ENCODE data around the gene INPP4A.

INPP4A gene

GRCh38 chr2:98514879-98515249 is 70.2 kb downstream of the INPP4A start:
- DNase-seq (ENCODE audit: low read depth in 2 of 2): no peak

GRCh38 chr2:98515250-98515991 is 70.8 kb downstream of the INPP4A start:
- no peak for DNase-seq (ENCODE audit: low read depth in 2 of 2)

- no peak for DNase-seq (ENCODE audit: low read depth in 2 of 2)
These were observed 71.9 kb downstream of the INPP4A start for GRCh38 chr2:98516571-98516970.

DNA sequence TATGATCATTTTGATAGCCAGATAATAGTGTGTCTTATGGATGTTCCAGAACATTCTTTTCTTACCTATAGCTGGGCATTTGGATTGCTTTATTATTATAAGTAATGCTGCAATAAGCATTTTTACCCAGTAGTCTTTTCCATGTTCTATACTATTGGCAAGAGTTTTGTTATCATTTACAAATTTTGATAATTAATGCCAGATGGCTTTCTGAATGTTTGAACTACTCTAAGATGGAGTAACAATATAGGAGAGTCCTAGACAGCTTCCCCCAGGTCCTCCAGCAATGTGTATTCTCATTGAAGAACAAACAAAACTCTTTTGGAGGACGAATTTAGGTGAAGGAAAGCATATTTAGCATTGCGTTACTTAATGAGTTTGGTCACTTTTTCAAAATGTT is 73.0 kb downstream of the INPP4A start:
- no peak for DNase-seq (ENCODE audit: low read depth in 2 of 2)

GRCh38 chr2:98518101-98518500 is 73.4 kb downstream of the INPP4A start:
- peak; percentile 21 to 43 for DNase-seq (ENCODE audit: low read depth in 2 of 2)

GRCh38 chr2:98519156-98519555 is 74.5 kb downstream of the INPP4A start:
- DNase-seq (ENCODE audit: low read depth in 2 of 2): no peak

DNA sequence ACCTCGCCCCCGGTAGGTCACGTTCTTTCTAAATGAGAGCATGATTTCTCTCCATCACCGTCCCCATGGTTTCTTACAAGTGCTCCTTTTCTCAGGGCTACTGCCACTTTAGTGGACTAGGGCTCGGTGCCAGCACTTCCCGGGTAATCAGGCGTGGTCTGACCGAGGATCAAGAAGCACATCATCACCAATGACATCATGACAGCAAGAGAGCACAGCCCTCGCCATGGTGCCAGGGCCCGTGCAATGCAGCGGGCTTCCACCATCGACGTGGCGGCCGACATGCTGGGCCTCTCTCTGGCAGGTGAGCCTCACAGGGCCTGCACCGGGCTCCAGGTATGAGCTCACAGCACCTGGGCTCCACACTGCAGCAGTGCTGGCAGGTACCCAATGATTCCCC is 75.2 kb downstream of the INPP4A start:
- DNase-seq (ENCODE audit: low read depth in 2 of 2): no peak

DNA sequence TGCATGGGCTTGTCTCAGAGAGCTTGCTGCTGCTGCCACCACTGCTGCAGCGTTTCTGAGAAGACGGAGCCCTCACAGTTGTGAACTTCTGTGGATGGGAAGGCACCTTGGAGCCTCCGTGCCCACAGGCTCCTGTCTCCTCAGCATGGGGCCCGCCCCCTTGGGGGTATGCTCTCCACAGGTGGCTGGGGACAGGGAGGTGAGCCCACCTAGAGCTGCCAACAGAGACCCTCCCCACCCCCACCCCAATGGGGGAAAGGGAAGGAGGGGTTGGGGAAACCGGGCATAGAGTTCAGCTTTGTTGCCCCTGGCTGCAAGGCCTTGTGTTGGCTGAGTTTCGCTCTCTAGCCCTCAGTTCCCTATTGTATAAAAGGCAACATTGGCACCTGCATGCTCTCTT is 76.1 kb downstream of the INPP4A start:
- DNase-seq (ENCODE audit: low read depth in 2 of 2): no peak

DNA sequence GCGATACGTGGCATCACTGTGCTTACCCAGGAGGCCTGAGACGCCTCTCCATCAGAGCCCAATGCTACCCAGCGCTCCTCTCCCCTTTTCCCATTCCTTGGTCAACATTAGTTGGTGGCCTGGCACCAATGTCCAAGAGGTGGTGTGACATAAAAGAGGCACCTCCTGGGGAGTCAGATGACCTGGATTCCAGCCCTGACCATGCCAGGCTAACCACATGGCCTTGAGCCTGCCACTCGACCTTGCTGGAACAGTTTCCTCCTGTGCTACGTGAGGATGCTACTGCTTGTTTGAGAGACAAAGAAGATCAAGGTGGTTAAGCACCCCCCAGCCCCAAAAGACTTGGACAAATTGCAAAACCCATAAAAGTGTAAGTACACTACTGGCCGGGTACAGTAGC is 76.6 kb downstream of the INPP4A start:
- no peak for DNase-seq (ENCODE audit: low read depth in 2 of 2)

DNA sequence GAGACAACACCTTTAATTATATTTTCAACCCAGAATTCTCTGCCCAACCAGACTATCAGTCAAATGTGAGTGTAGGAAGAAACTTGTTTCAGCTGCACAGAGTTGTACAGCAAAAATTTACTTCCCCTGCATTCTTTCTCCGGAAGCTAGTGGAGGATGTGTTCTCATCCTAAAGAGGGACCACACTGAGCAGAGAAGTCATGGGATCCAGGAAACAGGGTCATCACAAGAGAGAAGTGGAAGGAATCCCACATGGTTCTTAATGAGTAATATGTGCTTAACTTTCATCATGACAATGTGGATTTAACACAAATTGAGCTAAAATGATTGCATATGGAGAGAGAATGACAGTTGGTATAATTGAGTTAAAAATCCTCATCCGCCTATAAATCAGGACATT is 78.2 kb downstream of the INPP4A start:
- DNase-seq (ENCODE audit: low read depth in 2 of 2): no peak

DNA sequence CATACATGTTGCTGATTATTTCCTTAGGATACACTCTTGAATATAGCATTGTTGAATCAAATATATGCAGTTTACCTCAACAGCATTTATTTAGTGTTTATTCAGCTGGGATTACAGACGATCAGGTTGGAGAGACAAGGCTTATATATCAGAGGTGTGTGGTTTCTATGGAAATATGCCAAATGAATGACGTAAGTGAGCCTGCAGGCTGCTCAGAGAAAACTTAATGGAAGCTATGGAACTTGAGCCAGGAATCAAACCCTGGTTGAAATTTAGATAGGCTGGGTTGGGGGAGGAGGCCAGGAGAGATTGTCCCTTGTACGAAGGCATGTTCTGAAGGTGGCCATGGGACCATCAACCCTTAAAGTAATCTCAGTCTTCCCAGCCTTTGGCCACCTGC is 79.5 kb downstream of the INPP4A start:
- no peak for DNase-seq (ENCODE audit: low read depth in 2 of 2)

GRCh38 chr2:98528349-98528748 is 83.7 kb downstream of the INPP4A start:
- DNase-seq (ENCODE audit: low read depth in 2 of 2): no peak

- no peak for DNase-seq (ENCODE audit: low read depth in 2 of 2)
These were observed 85.5 kb downstream of the INPP4A start for GRCh38 chr2:98530114-98530513.

DNA sequence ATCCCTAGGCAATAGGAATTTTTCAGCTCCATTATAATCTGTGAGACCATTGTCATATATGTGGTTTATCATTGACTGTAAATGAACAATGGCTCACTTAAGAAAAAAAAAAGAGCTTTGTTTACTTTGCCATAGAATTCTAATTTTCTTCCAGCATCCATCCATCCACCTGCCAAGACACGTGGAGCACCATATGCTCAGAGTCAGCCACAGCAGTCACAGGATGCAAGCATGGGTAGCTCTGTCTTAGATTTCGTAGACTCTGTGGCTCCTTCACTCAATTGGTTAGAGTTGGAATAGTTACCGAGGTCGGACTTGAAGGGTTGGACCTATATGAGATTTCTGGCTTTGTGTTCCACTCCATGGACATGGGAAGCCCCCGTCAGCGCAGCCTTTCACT is 88.1 kb downstream of the INPP4A start:
- no peak for DNase-seq (ENCODE audit: low read depth in 2 of 2)

DNA sequence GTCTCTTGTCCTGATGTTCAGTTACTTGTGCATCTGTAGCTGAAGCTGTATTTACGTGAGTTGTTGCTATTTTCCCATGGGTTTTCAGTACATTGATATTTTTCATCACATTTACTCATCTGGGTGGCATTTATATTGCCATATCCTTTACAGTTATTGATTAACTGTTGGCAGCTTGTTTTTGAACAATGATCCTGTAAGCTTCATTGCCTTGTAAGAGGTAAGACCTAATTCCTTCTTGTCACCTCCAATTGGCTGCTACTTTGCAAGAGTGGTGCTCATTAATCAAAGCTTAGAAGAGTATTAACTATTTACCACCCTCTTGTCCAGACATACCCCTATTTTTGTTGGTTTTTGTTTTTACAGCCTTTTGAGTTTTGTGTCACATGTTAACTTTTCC is 88.9 kb downstream of the INPP4A start:
- DNase-seq (ENCODE audit: low read depth in 2 of 2): no peak

DNA sequence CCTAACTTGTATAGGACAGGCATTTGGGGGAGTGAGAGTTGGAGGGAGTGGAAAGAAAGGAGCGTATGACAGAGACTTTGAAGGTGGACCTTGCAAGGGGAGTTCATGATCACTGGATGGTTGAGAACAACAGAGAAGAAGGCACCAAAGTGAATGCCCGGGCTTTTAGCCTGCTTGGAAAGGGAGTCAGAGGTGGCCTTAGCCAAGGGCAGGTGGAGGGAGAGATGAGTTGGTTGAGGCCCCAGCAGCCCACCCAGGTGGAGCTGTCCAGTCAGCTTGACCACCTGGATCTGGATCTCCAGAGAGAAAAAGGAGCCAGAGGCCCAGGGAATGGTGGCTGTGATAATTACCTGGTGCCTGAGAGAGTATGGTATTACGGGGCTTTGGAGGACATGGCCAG is 90.1 kb downstream of the INPP4A start:
- no peak for DNase-seq (ENCODE audit: low read depth in 2 of 2)

DNA sequence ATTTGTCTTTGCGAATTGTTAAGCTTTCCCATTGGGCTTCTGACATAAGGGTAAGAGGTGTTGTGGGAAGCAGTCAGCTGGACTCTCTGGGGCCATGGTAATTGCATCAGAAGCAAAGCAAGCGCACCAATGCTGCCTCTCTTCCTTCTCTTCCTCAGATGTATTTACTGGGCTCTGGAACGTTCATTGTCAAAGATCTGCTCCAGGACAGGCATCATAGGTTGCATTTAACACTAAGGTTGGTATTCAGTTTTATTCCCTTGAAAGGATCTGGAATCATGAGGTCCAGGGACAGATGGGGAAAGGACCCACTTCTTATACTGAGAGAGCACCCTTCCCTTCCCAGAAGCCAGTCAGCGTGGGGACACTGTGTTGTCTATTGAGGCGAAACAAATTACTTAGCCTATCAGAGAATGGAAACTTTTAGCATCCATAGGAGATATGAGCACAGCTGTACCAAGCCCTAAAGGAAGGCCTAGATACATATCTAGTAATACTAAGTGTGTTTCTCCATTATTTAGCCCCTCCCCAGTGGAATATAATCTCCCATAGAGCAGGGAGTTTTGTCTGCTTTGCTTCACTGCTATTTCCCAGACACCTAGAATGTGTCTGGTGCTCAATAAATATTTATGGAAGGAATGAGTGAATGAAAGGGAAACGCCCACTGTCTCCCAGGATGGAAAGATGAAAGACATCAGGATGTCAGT is 91.5 kb downstream of the INPP4A start:
- no peak for DNase-seq (ENCODE audit: low read depth in 2 of 2)

GRCh38 chr2:98537390-98538126 is 92.9 kb downstream of the INPP4A start:
- no peak for DNase-seq (ENCODE audit: low read depth in 2 of 2)

GRCh38 chr2:98538280-98539041 is 93.8 kb downstream of the INPP4A start:
- no peak for DNase-seq (ENCODE audit: low read depth in 2 of 2)

- DNase-seq (ENCODE audit: low read depth in 2 of 2): no peak
These were observed 94.5 kb downstream of the INPP4A start for GRCh38 chr2:98539056-98539735.

- DNase-seq (ENCODE audit: low read depth in 2 of 2): no peak
These were observed 95.9 kb downstream of the INPP4A start for GRCh38 chr2:98540536-98540935.

DNA sequence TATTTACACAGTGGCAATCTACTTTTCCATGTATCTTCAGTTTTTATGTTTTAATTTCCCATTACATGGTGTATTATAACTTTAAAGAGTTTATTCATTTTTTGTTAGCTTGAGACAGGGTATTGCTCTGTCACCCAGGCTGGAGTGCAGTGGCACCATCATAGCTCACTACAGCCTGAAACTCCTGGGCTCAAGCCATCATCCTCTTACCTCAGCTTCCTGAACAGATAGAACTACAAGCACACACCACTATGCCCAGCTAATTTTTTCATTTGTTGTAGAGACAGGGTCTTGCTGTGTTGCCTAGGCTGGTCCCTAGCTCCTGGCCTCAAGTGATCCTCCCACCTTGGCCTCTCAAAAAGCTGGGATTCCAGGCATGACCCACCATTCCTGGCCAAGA is 96.8 kb downstream of the INPP4A start:
- no peak for DNase-seq (ENCODE audit: low read depth in 2 of 2)
